MCF 10A (cell line): ENCODE measurements around the gene DIP2B. TPM values are rescaled to one million over a fixed set of nuclear protein-coding genes. Genes with fewer than 3 reads are reported as not detected.
"Not testable (repeated sequence)": the region's sequence is repeated elsewhere in the genome, so short reads cannot be mapped to it uniquely, and the experiment has no call there.

Experiments used
- BruUV-seq: library from RNA; stranded (reverse); fragments of 400-500 nt; replicated peaks from 2 replicates; lab custom pipeline; 2021; lab: Mats Ljungman, UMichigan
- CTCF ChIA-PET: fragments of 300-600 bp; sonication (Branson Sonifier 250); formaldehyde crosslinking; extraction: SDS; loops from one replicate; lab custom pipeline; 2021; ENCODE audit warnings: antibody characterized with exemption, inconsistent platforms; lab: Yijun Ruan, JAX
- POLR2A ChIA-PET: fragments of 300-600, 350-650 bp; sonication (Branson Sonifier 250); formaldehyde crosslinking; extraction: SDS; loops from one replicate; lab custom pipeline; 2020; ENCODE audit warnings: antibody characterized with exemption, inconsistent platforms; lab: Yijun Ruan, JAX
- DNase-seq: peaks from one replicate; pipeline ENCODE4 v3.0.0-alpha.2; 2018; ENCODE audit not compliant: unreplicated experiment
- H3K27ac Mint-ChIP-seq: one replicate; pipeline ENCODE4 v1.8.0; 2022; ENCODE audit warnings: mild to moderate bottlenecking, low read depth, mixed read lengths; ENCODE audit not compliant: unreplicated experiment
- H3K27me3 Mint-ChIP-seq: one replicate; pipeline ENCODE4 v1.8.0; 2022; ENCODE audit warnings: mixed read lengths; ENCODE audit not compliant: insufficient read depth, unreplicated experiment
- H3K36me3 Mint-ChIP-seq: one replicate; pipeline ENCODE4 v1.8.0; 2022; ENCODE audit warnings: mild to moderate bottlenecking, moderate library complexity, mixed read lengths; ENCODE audit not compliant: insufficient read depth, unreplicated experiment
- H3K4me1 Mint-ChIP-seq: one replicate; pipeline ENCODE4 v1.8.0; 2022; ENCODE audit warnings: mixed read lengths; ENCODE audit not compliant: insufficient read depth, unreplicated experiment
- H3K4me3 Mint-ChIP-seq: one replicate; pipeline ENCODE4 v1.8.0; 2022; ENCODE audit warnings: mild to moderate bottlenecking, moderate library complexity, mixed read lengths; ENCODE audit not compliant: unreplicated experiment
- H3K9me3 Mint-ChIP-seq: one replicate; pipeline ENCODE4 v1.8.0; 2022; ENCODE audit warnings: mixed read lengths; ENCODE audit not compliant: unreplicated experiment
- intact Hi-C: fragments of 100-400 bp; cut with micrococcal nuclease; formaldehyde crosslinking; loops from 2 replicates; pipeline ENCODE4 v1.14.1; 2022
- total RNA-seq: library from RNA; stranded (reverse); gene quantifications from 2 replicates; pipeline ENCODE4 v1.2.3, GENCODE V29; 2022
- TF ChIP-seq, protein P1 (sequence below): fragments of 200-600 bp; IDR thresholded peaks from one replicate; pipeline ENCODE4 v1.8.0; 2022; ENCODE audit warnings: antibody characterized with exemption, mild to moderate bottlenecking; ENCODE audit not compliant: unreplicated experiment

DIP2B gene
- total RNA-seq, 1 experiment from 2014 or later = 18.8 TPM

DNA sequence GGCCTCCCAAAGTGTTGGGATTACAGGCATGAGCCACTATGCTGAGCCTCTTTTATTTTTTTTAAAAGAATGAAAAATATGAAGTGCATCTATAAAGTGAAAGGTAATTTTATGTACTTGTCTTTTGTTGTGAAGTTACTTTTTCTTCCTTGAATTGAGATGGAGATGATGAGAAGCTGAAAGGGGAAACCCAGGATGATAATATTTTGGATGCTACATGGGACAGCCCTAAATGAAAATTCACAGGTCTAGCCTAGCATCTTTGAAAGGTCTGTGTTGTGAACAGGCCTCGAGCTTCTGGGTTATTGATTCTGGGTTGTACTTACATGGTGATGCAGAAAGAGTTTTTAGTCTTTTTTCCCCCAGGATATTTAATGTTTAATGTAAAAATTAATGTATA is 14.6 kb downstream of the DIP2B start:
- POLR2A ChIA-PET = interaction anchor here (1.1 to 3.5 kb wide), 4 partner anchors 11 to 18 kb away, joined by 3 to 18 read pairs (median 4); partner anchors contain the start of gene DIP2B
- peaks cover 5% of the 10 kb centered on the region for H3K9me3 Mint-ChIP-seq
- peaks cover 6% of the 10 kb centered on the region for H3K36me3 Mint-ChIP-seq
- no peak for DNase-seq
- peaks cover 7% of the 10 kb centered on the region for H3K4me1 Mint-ChIP-seq
- H3K27me3 Mint-ChIP-seq = no peaks in the 10 kb centered on the region
- H3K4me3 Mint-ChIP-seq = no peak overlapping the region
- intact Hi-C loops = no loop called here
- no peak overlapping the region for H3K27ac Mint-ChIP-seq
- CTCF ChIA-PET = no interaction called here
- no TSS peak for BruUV-seq
- TF ChIP-seq, protein P1, sequence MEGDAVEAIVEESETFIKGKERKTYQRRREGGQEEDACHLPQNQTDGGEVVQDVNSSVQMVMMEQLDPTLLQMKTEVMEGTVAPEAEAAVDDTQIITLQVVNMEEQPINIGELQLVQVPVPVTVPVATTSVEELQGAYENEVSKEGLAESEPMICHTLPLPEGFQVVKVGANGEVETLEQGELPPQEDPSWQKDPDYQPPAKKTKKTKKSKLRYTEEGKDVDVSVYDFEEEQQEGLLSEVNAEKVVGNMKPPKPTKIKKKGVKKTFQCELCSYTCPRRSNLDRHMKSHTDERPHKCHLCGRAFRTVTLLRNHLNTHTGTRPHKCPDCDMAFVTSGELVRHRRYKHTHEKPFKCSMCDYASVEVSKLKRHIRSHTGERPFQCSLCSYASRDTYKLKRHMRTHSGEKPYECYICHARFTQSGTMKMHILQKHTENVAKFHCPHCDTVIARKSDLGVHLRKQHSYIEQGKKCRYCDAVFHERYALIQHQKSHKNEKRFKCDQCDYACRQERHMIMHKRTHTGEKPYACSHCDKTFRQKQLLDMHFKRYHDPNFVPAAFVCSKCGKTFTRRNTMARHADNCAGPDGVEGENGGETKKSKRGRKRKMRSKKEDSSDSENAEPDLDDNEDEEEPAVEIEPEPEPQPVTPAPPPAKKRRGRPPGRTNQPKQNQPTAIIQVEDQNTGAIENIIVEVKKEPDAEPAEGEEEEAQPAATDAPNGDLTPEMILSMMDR = no peak

DNA sequence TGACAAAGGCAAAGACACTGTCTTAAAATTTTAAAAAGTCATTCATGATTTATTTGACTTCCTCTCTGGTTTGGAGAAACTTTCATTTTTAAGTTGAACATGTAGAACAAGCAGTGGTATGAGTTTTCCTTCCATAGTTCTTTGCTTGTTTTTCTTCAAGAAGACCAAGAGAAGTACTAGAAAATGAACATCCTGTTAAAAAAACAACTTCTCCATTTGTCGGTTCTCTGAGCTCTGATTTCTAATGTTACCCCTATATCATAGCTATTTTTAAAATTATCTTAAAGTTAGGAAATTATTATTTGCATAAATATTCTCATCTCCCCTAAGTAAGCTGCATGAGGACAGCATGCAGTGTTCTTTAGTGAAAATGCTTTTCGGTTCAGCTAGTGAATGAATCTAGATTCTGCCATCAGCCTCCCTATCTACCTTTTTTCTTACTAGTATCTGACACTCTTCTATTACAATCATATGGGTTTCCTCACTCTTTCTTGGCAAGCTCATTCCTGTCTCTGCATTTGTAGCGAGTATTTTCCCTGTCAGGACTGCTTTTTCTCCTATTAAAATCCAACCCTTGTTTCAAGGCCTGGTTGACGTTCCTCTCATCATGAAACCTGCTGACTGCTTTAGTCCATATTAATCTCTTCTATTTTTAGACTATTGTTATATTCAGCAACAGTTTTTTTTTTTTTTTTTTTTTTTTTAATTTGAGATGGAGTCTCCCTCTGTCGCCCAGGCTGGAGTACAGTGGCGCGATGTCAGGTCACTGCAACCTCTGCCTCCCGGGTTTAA is 15.8 kb downstream of the DIP2B start:
- H3K4me3 Mint-ChIP-seq = no peak overlapping the region
- CTCF ChIA-PET = interaction anchor here (0.8 to 1.2 kb wide), 3 partner anchors 9 to 13 kb away, joined by 3 to 7 read pairs (median 3); no protein-coding TSS in a partner anchor
- no TSS peak for BruUV-seq
- intact Hi-C loops = no loop called here
- peaks cover 10% of the 10 kb centered on the region for H3K36me3 Mint-ChIP-seq
- no peaks in the 10 kb centered on the region for H3K27me3 Mint-ChIP-seq
- POLR2A ChIA-PET = interaction anchor here (1.0 to 3.5 kb wide), 6 partner anchors 9 to 15 kb away, joined by 3 to 18 read pairs (median 5); partner anchors contain the start of gene DIP2B
- TF ChIP-seq, protein P1 = no peak
- H3K9me3 Mint-ChIP-seq = peaks cover 8% of the 10 kb centered on the region
- no peak overlapping the region for H3K27ac Mint-ChIP-seq
- no peaks in the 10 kb centered on the region for H3K4me1 Mint-ChIP-seq
- DNase-seq = no peak

DNA sequence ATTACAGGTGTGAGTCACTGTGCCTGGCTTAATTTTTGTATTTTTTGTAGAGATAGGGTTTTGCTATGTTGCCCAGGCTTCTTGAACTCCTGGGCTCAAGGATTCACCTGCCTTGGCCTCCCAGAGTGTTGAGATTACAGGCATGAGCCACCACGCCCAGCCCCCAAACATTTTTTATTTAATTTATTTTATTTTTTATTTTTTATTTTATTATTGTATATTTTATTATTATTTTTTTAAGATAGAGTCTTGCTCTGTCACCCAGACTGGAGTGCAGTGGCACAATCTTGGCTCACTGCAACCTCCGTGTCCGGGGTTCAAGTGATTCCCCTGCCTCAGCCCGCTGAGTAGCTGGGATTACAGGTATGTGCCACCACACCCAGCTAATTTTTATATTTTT is 17.0 kb downstream of the DIP2B start:
- H3K27ac Mint-ChIP-seq, POLR2A ChIA-PET, intact Hi-C loops, H3K9me3 Mint-ChIP-seq, H3K4me1 Mint-ChIP-seq, H3K27me3 Mint-ChIP-seq, H3K36me3 Mint-ChIP-seq, DNase-seq, BruUV-seq, H3K4me3 Mint-ChIP-seq: not testable (repeated sequence)
- CTCF ChIA-PET = interaction anchor here (0.7 kb wide), 1 partner anchor 19 kb away, joined by 4 read pairs; no protein-coding TSS in a partner anchor

DNA sequence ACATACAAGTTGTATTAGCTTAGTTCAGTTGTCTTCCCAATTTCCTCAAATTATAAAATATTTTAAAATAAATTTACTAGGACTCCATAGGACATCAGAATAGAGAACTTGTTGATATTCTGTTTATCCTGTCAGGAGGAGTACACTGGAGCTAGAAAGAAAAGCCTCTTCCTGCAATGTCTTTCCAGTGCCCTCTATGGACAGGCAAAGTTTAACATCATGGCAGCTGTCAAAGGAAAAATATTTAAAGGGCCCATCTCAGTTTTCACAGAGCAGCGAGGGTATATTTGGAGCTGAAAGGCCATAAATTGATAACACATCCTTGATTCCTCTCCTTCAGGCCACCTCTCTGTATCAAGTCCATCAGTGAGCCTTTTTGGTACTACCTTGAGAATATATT is 19.0 kb downstream of the DIP2B start:
- TF ChIP-seq, protein P1 = no peak
- Mint-ChIP-seq H3K27ac (no peak overlapping the region), H3K27me3 (no peaks in the 10 kb centered on the region), H3K36me3 (peaks cover 8% of the 10 kb centered on the region), H3K4me1 (no peaks in the 10 kb centered on the region), H3K4me3 (no peak overlapping the region), H3K9me3 (peaks cover 8% of the 10 kb centered on the region)
- CTCF ChIA-PET = interaction anchor here (0.7 to 1.3 kb wide), 3 partner anchors 21 to 413 kb away, joined by 3 read pairs; no protein-coding TSS in a partner anchor
- no peak for DNase-seq
- intact Hi-C loops = no loop called here
- no TSS peak for BruUV-seq
- POLR2A ChIA-PET = interaction anchor here (0.7 to 1.6 kb wide), 5 partner anchors 9 to 92 kb away, joined by 3 to 8 read pairs (median 3); partner anchors contain the start of gene DIP2B
